SHP77 treated with DMSO at 0.1 percent for 48 hours (cell line): Measurements from ENCODE around the gene MOGAT3.

Experiments used
- DNase-seq: peaks from one replicate; lab custom pipeline; 2025; lab: John Stamatoyannopoulos, UW

The MOGAT3 gene

DNA sequence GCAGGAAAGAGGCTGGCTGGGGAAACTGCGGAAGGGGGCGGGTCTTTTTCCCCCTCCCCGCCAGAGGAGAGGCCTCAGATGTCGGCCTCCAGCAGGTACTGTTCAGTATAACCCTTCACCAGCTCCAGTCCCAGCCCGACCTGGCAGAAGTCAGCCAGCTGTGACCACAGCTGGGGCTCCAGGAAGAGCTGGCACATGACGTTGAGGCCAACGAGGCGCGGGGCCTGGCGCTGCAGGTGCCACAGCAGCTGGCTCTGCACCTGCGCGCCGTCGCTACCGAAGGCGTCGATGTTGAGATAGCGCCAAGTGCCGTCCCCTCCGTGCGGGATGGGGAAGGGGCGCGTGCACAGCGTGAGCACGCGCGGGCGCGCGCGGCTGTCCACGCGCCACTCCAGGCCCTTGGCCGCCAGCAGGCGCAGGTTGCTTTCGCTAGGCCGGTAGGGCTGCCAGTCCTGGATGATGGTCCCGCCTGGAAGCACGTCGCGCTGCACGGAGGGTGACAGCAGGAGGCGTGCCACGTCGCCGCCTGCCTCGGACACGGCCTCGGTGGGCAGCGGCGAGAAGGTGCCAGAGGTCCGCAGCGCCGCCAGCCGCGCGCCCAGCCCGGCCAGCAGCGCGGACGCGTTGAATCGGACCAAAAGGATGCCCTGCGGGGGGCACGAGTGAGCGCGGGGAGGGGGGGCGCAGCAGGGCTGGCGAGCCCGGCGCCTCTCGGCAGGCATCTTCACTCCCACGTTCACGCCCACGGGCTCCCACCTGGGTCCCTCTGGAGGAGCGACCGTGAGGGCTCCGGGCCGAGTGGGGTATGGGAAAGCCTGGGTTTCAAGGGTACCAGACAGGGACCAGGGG, 28.6 kb downstream of the MOGAT3 start:
- DNase-seq, result peak; percentile 32

DNA sequence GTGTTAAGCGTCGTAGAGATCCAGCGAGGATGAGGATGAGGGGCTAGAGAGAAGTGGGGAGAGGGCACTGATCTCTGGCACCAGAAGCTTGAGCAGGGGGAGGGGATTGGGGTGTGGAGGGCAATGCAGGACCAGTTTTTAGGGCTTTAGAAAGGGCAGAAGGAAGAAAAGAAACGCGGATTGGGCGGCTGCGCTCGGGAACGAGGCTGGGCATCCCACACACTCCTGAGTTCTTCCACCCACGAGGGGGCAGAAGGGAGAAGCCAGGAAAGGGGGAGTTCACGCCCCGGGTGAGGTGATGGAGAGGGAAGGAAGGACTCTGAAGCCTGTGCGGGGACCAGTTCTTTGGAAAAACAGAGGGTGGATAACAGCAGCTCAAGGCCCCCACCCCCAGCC, 29.4 kb downstream of the MOGAT3 start:
- no peak for DNase-seq

DNA sequence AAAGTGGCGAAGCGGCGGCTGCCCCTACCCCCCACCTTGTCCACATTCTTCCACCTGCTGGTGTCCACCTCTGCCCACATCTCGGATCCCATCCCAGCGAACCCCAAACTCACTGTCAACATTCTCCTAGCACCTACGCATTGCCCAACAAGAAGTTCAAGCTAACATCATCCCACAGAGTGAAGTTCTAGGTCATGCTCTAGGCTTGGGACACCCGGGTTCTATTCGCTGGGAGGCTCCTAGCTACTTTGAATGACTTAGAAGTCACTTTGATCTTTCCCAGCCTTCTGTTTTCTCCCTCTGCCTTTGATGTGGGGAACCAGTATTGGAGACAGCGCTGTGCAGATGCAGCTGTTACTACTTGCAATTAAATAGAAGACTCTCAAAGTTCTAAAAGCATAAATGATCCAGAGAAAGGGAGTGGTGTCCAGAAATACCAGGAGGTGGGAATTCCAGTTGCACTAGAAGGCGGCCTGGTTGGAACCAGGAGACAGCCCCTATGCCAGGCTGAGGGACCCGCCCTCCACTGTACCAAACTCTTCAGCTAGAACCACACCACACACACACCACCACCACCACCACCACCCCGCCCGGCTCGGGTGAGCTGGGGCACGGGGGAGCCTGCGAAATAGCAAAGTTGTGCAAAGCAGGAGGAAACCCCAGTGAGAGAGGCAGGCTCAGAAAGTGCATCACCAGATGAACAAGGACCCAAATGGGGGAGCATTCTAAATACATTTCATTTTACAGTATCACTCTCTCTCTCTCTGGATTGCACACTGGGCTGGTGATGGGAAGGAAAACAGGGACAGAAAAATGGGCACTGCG, 30.0 kb downstream of the MOGAT3 start:
- no peak for DNase-seq

DNA sequence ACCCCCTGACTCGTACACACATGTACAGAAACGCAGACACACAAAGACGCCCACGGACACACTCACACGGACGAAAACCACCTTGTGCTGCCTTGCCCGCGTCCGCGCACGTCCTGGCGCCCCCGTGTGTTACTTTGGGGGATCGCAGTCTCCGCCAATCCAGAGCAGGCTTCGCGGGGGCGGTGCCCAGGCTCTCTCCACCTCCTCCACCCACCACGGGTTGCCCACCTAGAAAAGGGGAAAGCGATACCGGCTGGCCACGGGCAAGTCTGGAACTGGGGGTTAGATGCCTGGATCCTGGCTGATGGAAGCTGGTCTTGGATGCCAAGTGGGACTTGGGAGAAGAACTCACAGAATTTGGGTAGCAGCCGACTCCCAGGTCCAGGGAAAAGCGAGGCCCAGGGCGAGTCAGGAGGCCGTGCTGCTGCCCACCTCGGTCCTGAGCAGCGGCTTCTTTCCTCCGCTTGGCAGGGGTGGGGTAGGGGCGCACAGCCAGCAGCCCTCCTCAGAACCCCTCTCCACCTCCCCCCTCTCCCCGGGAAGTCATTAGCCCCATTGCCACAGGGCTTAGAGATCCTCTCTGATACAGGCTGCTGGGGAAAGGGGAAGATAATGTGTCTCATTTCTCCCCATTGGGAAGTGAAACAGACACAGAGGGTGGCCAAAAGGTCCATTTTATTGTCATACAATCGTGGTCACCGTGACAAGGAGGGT, 30.8 kb downstream of the MOGAT3 start:
- DNase-seq, result no peak

DNA sequence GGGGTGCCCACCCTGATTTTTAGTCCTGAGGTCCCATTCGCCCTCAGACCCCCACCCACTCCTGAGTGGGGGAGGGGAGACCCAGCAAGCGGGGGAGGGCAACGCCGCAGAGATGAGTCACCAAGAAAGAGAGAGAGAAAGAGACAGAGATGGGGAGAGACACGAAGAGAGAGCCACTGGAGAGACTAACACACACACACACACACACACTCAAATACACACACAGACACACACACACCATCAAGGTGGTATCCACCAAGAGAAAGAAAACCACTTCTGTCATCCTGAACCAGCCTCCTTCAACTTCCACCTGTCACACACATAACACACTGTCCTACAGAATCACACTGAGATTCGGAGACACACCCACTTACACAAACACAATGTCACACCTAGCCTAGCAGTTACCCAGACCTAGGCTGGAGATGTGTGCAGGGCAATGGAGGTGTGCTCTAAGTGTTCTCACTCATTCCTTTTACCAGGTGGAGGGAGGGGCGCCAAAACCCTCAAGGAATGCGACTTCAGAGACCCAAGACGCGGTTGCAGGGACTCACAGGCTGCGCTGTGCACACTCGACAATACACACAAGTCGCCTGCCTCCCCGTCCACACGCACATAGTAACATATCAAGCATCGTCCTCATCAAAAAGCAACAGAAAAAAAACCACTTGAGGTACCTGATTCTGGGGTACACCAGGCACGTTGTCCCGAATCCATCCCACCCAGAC, 31.6 kb downstream of the MOGAT3 start:
- DNase-seq, result no peak

DNA sequence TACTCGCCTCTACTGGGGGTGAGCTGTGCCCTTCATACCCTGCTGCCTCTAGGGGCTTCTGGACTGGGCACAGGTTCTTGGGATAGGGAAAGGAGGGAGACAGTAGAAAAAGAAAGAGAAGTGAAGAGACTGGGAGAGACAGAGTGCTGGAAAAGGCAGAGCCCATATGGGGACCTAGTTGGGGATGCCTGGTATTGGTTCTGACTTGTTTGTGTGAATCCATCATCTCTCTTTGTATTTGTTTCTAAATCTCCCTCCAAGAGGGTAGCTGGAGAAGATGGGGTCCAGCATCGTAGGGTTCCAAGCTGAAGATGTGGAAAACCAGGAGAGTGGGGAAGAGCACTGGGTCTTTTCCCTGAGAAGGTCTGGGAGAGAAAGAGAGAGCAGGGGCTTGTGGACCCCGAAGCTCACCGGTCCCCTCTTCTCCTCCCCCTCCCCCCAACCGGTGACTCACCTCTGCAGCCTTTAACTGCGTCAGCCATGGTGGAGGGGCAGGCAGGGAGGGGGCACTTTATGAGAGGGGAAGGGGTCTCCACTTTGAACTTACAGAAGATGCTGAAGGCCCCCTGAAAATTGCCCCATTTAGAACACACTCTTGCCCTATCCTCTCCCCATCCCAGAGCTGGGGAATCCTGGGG, 32.3 kb downstream of the MOGAT3 start:
- no peak for DNase-seq

DNA sequence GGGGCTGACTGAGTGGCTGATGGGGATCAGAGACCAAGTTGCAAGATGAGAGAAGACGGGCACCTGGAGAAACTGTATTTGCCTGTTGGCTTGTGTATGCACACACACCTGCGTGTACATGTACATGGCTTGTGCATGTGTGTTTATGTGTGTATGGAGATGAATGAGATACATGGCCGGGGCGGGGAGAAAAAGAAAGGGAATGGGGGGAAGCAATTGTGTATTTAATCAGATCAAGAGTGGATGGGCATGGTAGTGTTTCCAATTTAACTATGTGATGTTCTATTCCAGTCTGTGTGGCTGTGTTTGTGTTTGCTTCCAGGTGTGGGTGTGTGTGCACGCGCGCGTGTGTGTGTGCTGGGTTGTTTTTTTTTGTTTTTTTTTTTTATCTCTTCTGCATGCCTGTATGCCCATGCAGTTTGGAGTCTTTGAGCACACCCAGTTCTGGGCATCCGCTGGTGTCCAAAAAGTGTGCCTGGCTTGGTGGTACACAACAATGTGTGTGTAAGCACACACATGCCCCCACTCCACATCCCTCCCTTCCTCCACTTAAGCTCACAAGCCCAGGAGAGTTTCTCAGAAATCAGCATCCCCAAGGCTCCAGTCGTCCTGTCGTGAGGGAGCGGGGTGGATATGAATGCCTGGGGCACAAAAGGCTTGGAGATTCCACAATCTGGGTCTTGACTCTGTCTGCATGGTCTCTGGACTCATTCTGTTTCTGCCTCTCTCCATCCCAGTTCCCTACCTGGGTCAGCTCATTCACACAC, 33.0 kb downstream of the MOGAT3 start:
- DNase-seq, result no peak

DNA sequence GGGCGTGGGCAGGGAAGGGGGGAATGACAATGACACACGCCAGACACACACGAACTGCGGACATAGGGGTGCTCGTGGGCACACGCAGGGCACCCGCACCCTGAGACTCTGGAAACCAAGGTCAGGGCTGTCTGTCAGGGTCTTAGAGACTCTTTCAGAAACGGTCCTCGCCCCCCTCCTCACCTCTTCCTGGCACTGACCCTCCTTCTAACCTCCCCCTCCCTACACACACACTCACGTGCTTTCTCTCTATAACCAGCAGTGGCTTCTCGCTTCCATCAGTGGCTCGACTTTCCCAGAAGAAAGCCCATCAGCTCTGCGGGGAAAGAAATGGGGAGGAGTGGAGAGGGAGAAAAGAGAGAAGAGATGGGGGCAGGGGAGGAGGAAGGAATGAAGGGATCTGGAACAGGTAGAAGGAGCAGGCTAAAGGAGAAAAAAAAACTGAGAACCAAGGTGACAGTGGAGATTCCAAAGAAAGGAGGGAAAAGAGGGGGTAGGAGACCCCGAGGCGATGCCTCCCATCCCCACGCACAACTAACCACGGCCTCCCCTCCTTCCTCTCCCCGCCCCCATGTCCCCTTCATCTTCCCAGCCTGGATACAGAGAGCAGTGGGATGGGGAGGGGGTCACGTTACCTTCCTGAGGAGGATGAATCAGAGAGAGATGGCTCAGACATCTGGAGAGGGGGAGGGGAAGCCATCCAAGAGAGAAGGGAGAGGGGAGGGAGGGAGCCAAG, 33.8 kb downstream of the MOGAT3 start:
- peak; percentile 35 for DNase-seq

DNA sequence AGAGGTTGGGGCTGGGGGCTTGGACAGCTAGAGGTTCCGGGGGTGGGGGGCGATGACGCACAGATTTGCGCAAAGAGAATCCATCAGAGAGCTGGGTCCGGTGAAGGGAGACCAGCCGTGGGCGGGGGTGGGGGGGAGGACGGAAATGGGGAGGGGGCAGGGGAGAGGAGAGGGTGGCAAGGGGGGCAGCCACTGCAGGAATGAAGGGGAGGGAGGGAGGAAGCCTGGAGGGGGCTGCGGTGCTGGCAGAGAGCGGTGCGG, 34.3 kb downstream of the MOGAT3 start:
- no peak for DNase-seq

DNA sequence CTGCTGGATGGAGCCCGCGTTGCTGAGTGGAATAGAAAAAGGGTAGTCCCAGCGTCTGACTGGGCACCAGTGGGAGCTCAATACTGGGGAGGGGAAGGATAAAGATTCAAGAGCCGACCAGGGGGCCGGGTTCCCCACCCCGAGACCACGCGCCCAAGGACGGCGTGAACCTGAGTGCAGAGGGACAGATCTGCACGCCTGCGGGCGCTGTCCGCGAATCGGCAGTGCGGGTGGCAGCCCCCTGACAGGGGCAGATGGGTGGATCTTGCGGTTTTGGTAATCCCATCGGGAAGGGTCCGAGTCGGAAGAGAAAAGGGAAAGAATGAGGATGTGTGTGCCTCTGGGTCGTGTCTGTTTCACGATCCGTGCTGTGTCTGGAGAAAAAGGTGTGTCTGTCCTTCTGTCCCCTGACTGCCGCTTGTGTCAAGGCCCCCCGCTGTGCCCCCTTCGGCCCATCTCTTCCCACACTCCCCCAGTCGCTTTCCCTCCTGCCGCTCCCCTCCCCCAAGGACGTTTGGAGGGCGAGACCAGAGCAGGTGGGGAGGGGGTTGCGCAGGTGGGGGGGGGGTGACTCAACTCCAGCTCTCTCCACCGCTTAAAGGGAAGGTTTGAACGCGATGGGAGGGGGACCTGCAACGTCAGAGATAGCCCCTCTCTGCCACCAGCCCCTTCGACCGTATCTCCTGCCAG, 34.7 kb downstream of the MOGAT3 start:
- DNase-seq, result no peak

DNA sequence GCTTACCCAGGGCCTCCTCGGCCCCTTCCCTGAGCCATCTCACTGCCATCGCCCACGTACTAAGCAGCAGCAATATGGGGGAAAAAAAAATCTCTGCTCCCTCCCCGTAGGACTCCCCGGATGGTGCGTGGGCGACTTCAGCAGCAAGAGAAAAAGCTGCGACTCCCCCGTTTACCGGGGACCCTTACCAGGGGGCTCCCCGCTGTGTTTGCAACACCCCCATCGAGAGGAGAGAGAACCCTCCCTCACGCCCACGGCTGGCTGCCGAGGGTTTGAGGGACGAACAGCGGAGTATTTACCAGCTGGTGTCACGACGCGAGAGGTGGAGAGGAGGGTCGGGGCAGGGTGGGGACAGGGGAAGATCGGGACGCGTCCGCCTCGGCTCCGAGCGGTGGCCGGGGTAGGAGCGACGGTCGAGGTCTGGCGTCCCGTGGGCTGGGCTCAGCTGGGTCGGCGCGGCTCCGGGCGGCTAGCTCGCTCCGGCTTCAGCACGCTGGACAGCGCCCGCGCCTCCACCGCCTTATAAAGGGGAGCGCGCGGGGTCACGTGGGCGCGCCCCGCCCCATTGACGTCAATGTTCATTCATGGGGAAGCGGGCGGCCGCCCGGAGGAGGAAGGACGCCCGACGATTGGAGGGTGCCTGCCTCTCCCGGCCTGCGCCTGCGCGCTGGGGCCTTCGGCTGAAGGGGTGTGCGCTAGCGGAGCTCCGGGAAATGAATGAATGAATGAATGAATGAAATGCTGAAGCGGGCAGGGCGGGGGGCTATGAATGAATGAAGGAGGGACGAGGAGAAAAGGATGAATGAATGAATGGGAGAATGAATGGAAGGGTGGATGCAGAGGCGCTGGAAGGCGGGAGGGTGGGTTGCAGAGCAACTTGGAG, 35.5 kb downstream of the MOGAT3 start, which contains the start of gene VGF:
VGF (minus strand) TSS at position 495 of the 883 bp plus-strand sequence. CDS start 726 bp downstream, outside the sequence.
- DNase-seq, result peak; percentile 90

DNA sequence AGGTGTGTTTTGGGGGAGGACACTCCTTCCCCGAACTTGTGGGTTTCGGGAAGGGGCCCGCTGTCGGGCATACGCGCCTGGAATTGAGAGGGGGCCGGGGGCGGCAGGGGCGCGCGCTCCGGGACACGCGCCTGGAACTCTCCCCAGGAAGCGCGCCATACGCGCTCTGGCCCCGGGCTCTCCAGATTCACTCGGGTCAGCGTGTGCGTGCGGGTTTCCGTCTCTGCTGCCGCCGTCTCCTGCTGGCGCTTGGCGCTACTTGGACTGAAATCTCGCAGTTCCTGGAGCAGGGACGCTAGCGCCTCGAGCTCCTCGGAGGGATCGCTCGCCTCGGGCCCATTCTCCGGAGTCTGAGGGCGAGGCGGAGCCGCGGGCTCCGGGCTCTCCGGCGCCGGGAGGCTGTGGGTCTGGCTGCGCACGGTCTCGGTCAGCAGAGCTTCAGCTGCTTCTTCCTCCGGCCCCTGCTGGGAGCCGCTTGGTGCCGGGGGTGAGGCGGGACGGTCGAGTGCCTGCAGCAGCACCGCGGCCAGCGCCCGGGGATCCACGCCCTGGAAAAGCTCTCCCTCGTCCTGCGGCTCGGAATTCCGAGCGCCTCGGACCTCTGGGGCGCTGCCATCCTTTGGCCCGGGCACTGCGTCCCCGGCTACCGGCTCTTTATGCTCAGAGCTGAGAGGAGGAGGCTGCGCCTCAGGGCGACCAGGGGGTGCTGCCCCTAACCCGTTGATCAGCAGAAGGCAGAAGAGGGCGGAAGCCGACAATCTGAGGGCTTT, 36.6 kb downstream of the MOGAT3 start:
- no peak for DNase-seq

DNA sequence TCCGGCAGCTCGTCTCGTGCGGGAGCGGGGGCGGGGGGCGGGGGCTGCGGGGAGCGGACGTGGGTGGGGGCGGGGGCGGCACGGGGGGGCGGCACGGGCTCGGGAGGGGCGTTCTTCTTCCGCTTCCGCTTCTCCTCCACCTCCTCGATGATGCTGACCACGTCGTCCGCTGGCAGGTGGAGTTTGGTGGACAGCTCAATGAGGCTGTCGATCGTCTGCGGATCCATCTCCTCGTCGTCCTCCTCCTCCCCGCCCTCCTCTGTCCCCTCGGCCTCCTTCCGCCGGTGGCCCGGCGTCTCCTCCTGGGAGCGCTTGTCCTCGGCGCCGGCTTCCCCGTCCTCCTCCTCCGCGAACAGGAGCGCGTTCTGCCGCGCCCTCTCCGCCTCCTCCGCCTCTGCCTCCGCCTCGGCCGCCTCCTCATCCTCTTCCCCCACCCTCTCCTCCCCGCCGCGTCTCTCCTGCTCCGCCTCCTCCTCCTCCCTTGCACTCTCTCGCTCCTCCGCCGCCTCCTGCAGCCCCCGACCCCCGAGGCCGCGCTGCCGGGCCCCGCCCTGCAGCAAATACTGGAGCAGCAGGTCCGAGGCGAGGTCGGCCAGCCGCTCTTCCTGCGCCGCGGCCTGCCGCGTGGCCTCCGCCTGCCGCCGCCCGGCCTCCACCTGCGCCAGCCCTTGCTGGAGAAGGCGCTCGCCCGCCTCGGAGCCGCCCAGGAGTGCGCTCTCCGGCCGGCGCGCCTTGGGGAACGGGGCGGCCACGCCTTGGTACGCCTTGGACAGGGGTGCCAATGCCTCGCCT, 37.4 kb downstream of the MOGAT3 start:
- DNase-seq, result no peak

DNA sequence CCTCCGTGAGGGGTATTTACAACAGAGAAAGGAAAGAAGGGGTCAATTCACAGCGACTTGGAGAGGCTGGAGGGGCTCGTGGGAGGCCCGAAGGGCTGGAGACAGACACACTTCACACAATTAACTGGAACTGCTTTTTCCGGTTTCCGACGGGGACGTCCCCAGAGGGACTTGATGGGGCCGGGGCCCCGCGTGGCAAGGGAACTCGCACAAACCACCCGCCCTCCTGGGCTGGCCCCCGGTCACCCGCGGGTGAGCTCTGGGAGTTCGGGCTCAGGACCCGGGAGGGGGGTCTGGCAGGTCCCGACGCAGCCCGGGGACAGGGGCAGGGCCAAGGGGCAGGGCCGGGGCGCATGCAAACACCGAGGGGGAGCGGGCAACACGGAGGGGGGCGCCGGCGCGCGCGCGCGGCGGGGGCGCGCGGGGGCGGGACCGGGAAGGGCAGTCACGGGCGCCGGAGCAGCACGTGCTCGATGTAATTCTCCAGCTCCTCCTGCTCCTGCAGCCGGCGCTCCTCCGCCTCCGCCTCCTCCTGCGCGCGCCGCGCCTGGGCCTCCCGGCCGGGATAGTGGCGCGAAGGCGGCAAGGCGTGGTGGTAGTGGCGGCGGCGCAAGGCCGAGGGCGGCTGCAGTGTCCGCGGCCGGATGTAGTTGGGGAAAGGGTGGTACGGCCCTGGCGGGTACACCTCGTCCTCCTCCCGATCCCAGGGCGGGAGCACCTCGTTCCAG, 38.1 kb downstream of the MOGAT3 start:
- no peak for DNase-seq

DNA sequence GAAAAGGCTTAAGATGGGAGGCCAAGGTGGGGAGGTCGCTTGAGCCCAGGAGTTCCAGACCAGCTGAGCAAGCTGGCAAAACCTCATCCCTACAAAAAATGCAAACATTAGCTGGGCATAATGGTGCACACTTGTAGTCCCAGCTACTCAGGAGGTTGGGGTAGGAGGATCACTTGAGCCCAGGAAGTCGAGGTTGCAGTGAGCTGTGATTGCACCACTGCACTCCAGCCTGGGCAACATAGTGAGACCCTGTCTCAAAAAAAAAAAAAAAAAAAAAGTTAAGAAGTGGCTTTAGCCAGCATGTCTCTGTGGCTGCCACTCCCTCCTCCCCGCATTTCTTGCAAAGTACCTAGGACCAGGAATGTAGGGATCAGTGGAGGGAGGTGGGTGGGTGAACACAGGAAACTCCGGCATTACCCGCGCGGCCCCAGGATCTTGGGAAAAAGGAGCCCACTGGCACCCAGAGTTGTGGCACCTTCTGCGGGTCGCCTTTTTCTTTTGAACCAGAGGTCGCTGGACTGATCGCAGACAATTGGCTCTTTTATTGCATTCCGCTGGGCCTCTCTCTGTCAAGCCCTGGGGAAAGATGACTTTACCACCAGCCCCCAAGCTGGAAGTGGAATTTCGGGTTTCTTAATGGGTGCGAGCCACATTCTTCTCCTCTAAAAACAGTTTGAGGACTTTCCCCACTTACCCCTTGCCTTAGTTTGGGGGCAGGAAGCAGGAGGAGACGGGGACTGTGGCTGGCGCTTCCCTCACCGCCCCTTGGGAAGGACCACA, 39.0 kb downstream of the MOGAT3 start:
- DNase-seq, result no peak
